GM19240 (cell line): Measurements from ENCODE around the gene CELSR2.
"Not testable (repeated sequence)": the region's sequence is repeated elsewhere in the genome, so short reads cannot be mapped to it uniquely, and the experiment has no call there.

Experiments used
- DNase-seq: peaks from one replicate; pipeline ENCODE4 v3.0.0; 2011; ENCODE audit warnings: low spot score; ENCODE audit not compliant: insufficient read length

CELSR2 gene

DNA sequence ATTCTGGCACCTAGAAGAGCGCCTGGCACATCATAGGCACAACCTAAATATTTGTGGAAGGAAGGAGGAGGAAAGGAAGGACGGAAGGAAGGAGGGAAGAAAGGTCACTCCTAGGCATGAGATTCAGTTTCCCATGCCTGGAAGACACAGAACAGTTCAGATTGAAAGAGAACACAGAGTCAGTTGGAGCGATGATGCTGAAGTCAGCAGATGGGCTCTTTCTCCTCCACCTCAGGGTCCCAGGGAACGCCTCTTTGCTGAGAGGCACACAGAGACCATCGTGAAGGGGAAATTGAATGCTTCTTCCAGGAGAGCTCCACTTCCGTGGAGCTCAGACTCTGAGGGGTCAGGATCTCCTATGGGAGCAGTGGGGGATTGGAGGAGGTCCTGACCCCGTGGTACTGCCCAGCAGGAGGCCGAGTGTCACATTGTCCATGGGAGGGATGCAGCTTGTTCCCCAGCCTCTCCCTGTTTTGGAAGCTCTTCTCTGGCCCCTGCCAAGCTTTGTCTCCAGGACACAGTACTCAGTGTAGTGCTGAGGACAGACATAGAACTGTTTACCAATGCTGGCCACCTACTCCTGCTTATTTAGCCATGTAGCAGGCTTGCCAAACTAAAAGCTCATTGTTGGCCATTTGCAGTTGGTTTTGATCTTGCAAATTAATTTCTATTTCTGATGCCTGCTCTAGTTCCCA is 55.0 kb downstream of the CELSR2 start:
- DNase-seq, result no peak

DNA sequence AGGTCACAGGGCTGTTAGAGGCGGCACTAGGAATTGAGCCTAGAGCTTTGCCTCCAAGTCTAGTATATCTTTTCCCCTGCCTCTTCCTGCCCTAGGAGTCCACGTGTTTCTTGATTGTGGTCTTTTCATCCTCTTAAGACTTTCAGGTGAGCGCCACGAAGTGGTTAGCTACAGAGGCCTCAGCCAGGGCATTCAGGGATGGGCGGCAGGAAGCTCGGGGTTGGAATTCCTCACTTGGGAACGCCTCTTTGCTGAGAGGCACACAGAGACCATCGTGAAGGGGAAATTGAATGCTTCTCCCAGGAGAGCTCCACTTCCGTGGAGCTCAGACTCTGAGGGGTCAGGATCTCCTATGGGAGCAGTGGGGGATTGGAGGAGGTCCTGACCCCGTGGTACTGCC is 56.7 kb downstream of the CELSR2 start:
- DNase-seq, result not testable (repeated sequence)

DNA sequence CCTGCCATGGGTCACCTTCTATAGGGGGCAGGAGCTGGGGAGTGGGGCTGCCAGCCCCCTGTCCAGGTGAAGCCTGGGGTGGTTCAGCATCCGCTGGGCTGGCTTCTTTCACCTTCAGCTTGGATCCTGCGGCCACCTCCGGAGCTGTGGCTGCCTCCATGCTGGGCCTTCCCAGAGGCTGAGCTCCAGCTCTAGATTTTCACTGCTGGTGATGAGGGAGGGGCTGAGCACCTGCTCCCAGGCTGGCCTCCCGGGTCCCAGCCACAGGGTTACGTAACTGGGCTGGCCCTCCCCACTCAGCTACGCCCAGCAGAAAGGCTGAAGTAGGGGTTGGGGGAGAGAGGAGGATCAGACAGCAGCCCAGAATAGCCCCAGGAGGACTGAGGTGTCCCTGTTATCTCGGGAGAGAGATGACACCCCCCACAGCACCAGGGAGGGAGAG is 57.5 kb downstream of the CELSR2 start, which contains the start of gene MYBPHL:
MYBPHL (minus strand) TSS at position 180 of the 442 bp plus-strand sequence; CDS start at position 160, 20 bp downstream.
- no peak for DNase-seq

DNA sequence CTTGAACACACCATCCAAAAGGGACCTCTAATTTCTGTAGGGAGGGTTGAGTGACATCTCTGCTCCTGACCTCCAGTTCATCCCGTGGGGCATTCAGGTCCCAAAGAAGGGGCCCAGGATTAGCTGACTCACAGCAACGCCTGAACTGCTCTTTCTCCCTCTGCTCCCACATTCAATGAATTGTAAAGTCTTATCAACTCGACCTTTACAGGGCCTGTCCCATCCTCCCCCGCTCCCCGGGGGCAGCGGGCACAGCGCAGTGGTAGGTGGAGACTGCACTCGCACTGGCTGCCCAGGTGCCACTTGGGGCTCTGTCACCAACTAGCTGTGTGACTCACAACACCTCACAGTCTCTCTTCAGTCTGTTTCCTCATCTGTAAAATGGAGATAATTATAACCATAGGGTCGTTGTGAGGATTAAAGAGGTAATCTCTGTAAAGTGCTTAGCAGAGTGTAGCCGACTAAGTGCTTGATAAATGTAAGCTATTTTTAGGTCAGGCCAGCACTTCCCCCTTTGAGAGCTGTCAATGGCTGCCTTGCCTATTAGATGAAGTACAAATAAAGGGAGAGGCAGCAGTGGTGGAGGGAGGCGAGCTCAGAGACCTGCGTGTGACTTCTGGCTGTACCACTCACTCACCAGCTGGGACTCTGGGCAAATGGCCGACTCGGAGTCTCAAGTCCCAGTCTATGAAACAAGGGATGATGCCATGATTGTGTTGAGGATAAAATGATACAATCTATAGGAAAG is 58.1 kb downstream of the CELSR2 start:
- no peak for DNase-seq

DNA sequence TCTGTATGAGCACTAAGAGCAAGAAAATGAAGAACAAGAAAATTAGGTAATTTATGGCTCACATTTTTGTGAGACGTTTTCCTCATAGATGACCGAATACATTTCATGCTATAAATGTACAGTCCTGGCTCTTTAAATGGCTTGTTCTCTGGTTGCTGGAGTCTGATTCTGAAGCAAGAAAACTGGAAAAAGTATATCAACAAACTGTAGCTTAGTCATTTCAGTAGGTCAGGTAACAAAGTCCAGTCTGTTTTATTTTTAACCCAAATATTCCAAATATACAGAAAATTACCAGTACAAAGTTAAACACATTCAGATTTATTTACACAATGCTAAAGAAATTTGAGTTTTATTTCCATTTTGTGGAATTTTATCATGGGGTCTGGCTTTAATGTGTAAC is 60.0 kb downstream of the CELSR2 start:
- no peak for DNase-seq

DNA sequence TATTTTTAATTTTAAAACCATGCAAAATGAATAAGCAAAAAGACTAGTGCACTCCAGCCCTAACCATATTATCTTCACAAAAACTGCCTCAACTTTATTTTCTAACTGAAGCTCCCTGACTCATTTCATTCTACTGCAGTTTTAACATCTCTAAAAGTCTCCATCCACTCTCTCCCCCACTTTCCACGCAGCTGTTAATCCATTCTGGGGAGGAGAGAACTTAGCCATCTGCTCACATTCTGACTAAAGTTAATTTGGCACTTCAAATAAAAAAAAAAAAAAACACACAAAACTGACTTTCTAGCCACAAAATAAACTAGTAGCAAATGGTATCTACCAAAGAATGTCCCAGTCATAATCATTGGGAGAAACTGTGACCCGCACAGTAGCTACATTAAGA is 62.9 kb downstream of the CELSR2 start:
- DNase-seq, result no peak

DNA sequence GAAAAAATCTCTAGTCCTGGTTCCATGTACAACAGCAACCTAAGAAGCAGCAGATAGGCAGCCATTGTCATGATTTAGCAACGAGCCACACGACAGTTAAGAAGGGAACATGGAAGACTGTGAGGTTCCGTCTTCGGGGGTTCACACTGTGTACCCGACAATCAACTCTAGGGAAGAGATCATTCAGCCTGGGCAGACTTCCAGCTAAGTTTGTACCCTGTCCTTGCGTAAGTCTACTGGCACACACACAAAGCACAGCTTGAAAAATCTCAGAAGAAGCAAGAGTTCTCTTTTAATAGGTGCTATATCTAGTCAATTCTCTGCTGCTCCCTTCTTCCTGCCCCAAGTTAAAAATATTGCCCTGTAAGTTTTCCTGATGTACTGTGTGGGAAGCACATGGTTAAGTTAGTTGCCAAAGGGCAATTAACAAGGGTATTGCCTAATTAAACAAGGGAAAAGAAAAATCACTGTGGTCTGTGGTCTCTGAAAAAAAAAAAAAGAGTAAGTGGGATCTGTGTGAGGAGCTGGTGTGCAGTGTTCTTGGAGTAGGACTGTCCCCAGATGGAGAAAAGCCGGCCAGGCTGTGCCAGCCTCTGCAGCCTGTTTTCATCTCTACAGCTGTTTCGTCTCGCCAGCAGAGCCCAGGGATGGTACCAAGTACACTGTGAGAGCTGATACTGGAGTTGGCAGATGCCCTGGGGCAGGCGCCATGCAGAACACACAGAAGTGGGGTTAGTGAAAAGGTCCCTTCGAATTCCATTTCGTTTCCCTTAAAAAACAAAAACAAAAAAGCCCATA is 63.8 kb downstream of the CELSR2 start:
- DNase-seq, result no peak

DNA sequence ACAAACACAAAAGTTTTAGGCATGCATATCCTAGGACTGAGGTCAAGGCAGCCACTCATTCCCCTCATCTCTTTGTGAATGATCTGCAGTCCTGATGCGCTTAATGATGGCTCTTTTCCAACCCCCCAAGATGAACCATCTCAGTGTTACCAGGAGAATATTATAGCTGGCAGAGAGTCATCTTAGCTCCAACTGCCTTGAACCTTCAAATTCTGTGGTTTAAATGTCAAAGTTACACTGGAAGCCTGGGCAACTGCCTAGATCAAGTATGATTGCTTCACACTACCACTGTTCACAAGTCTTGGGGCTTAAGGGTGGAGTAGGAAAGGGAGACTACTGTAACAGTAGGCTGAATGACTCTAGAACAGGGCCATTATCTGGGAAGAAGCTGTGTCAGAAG is 65.5 kb downstream of the CELSR2 start:
- DNase-seq, result no peak

DNA sequence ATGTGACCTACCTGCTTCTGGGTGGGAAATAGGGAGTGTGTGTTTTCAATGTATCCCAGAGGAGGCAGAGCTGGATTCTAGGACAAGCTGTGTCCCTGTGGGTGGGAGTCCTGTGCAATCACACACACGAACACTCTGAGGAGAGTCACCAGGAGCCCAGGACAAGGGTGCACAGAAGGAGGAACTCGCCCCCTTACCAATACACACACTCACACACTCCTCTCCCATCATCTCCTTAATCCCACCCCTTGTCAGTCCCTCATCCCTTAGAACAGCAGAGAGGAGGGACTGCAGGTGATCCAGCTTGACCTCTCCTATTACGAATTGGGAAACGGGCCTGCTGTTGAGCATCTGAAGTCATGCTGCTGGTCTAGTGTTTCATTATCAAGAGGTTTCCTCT is 65.9 kb downstream of the CELSR2 start:
- no peak for DNase-seq

DNA sequence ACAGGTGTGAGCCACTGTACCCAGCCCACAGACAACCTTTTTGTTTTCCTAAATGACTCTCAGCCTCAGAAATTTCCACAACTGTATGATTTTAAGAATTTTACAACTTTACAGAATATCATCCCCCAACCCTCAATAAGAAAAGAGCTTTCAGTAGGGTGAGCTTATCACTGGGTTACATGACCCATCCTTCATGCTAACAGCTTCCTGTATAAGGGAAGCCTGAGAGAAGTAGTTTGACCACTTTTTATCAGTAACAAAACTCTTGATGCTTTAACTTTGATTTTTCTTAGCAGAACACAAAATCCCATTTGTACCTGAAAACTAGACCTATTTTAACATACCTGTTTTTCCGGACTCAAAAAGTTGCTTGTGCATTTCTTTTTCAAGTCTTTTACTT is 67.2 kb downstream of the CELSR2 start:
- no peak for DNase-seq

DNA sequence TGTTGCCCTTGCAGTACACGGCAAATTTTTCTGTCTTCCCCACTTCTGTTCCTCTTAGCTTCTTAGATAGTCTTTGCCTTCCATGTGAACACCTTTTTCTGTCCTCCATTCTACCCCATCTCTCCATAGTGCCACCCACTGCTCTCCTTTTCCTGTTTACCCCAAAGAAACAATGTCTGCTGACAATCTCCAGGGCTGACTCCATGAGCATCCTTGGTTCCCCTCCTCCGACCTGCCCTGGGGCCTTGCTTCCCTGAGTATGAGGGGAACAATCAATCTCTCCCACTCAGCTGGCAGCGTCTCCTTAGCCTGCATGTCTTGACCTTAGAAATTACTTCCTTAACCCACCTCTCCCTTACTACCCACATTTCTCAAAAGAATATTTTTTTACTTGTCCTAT is 69.8 kb downstream of the CELSR2 start:
- no peak for DNase-seq

DNA sequence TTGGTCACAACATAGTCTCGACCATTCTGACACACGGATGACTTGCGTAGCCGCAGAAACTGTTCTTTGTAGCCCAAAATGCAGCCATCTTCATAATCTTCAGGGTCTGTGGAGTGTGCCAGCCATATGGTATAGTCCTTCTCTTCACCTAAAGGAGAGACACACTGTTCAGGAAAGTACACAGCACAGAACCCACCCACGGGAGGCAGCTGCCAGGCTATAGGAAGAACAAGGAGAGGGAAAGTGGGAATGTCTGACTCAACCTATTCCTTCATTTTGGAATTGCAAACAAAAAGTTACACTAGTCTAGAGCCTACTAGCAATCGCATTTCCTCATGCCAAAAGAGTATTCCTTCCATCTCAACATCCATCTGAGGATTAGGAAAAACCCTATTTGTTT is 73.6 kb downstream of the CELSR2 start:
- DNase-seq, result no peak
